ENCODE results near the gene RAPGEFL1.
"Not testable (repeated sequence)": the region's sequence is repeated elsewhere in the genome, so short reads cannot be mapped to it uniquely, and the experiment has no call there.

The RAPGEFL1 gene

GRCh38 chr17:40209404-40210093, 32.3 kb downstream of the RAPGEFL1 start:
- no peak for DNase-seq (ENCODE audit: low read depth in 2 of 2)

- DNase-seq (ENCODE audit: low read depth in 2 of 2): not testable (repeated sequence)
Observed at GRCh38 chr17:40213914-40214313, 36.6 kb downstream of the RAPGEFL1 start.

GRCh38 chr17:40218006-40218739, 40.9 kb downstream of the RAPGEFL1 start:
- no peak for DNase-seq (ENCODE audit: low read depth in 2 of 2)

DNA sequence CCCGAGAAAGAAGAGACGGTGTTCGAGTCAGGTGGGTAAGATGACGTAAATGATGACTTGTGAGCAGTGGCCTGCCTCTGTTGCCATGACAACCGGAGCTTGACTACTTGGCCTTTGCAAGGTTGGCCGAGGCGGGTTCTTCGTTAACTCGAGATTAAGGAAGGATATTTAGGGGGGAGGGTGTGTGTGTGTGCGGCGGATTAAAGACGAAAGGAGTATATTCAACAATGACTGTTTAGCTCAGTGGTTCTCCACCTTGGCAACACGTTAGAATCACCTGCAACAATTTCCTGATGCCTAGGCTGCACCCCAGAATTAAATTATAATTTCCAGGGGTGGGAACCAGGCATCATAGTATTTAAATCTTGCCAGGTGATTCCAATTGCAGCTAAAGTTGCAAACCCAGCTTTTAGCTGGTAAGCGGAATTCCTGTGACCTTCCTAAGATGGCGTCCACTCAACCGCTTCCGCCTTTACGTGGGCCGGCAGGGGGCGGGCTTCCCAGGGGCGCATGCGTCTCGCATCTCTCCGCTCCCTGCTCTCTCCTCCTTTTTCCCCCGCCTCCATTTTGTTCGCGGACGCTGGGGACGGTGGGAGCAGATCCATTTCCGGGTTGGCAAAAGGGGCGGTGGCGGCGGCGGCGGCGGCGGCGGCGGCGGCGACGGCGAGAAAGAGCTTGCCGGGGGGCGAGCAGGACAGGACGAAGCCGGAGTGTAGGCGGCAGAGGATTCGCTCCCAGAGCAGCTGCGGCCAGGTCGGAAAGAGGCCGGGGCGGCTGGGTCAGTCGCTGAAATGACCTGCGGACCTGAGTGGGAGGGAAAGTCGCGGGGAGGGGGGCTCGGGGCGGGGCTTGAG, 41.7 kb downstream of the RAPGEFL1 start, which contains the start of gene WIPF2:
Gene WIPF2, plus strand, starts transcription at position 565 of the 854 bp plus-strand sequence. CDS start 37,156 bp downstream, outside the sequence.
- peak; percentile 96 for DNase-seq (ENCODE audit: low read depth in 2 of 2)

GRCh38 chr17:40219594-40220338, 42.5 kb downstream of the RAPGEFL1 start:
- DNase-seq (ENCODE audit: low read depth in 2 of 2): peak; percentile 11 to 20

DNA sequence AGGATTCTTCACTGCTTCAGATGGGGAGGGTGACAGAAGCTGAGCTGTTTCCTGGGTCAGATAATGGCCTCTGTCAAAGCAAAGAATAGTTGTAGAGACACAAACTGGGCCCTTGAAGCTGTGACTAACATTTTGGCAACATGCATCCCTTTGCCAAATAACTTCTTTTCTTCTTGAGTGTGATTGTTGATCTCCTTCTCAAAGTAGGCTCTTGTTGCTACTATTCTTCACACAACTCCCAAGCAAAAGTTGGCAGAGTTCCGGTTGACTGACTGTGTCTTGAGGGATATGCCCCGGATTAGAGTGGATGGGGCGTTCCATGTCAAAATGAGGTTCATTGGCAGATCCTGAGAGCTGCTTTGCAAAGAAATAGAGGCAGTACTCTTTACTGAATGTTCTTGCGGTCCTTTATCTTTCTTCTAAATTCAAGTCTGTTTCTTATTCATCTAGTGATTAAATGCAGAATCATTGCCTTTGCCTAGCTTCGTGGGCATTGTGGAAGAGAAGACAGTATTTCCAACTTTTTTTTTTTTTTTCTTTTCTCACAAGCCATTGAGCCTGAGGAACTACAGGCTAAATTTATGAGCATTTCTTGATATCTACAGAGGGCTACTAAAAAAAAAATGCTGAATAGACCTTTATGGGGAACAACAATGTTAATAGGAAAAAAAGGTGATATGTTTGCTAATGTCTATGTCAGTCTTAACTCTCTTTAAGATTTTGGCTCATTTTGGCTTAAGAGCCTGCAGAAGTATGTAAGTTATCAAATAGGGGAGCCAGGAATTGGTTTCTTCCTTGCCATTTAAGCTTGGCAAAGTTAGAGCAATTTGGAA, 47.7 kb downstream of the RAPGEFL1 start:
- no peak for DNase-seq (ENCODE audit: low read depth in 2 of 2)

- DNase-seq (ENCODE audit: low read depth in 2 of 2): not testable (repeated sequence)
Observed at GRCh38 chr17:40229146-40229545, 51.9 kb downstream of the RAPGEFL1 start.

GRCh38 chr17:40230670-40231069, 53.4 kb downstream of the RAPGEFL1 start:
- no peak for DNase-seq (ENCODE audit: low read depth in 2 of 2)

DNA sequence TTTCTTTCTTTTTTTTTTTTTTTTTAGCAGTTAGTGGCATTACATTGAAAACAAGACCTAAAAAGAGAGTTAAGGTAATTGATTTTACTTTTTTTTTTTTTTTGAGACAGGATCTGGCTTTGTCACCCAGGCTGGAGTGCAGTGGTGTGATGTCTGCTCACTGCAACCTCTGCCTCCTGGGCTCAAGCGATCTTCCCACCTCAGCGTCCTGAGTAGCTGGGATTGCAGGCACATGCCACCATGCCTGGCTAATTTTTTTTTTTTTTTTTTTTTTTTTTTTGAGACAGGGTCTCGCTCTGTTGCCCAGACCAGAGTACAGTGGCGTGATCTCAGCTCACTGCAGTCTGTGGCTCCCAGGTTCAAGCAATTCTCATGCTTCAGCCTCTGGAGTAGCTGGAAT, 54.7 kb downstream of the RAPGEFL1 start:
- DNase-seq (ENCODE audit: low read depth in 2 of 2): not testable (repeated sequence)

DNA sequence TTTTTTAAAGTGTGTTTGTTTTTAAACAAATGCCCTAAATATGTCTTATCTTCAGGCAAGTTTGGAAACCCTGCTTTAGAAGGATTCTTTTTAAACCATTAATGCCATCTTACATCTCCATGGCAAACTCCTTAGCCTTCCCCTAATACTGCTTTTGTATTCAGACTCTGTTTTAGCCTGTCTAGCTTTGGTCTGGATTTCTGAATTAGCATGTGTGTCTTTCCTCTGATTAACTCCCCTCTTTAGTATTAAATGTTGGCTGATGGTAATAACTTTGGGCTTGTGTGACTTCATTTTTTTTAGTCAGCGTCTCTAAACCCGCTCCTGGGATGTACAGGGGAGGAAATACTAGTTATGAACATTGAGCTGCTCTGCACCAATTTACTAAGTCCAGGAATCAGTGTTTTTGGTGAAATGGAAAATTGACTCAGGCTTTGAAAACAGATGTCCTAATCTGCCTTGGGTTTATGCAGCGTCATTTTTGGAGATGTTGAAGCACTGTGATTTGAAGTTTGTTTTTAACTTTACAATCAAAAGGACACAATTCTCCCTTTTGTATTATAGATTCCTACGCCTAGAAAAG, 64.1 kb downstream of the RAPGEFL1 start:
- DNase-seq (ENCODE audit: low read depth in 2 of 2): no peak

DNA sequence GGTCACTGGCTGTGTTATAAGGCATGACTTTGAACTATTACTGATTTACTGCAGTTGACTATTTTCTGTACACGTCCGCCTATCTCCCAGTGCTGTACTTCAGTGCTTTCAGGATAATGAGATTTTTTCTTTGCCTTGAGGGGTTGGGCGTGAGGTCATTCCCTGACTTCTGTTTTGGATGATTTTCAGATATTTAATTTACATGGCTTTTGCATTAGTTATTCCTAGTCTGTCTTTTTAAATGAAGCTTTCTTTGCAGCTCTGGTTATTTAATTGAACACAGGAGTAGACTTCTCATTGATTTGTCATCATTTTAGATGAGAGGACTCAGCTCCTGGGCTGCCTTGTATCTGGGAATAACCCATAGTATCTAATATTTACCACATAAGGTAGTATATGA, 65.5 kb downstream of the RAPGEFL1 start:
- no peak for DNase-seq (ENCODE audit: low read depth in 2 of 2)

DNA sequence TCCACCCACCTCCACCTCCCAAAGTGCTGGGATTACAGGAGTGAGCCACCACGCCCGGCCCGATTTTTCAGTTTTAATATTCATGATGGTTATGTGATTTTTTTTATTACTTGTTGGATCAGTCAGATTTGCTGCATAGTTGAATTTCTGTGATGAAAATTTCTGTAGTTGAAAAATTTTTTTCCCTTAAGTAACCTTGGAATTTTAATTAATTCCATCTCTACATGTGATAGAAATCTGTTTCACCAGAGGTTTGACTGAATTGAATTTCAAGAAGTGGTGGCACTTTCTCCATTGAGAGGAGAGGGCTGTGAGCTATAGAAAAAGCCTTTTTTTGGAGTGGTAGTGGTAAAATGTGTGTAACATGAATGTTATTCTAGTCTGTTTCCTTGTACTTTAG, 66.5 kb downstream of the RAPGEFL1 start:
- DNase-seq (ENCODE audit: low read depth in 2 of 2): no peak

- DNase-seq (ENCODE audit: low read depth in 2 of 2): no peak
Observed at GRCh38 chr17:40244255-40244654, 67.0 kb downstream of the RAPGEFL1 start.
